Measurements from ENCODE around the gene KLK7.

The KLK7 gene

GRCh38 chr19:51026554-51026831, 42.8 kb upstream of the KLK7 start, which contains the start of gene KLK11:
KLK11 (minus strand) TSS chr19:51026616; CDS start chr19:51025631, 985 bp downstream.
- TF ChIP-seq CTCF (conservative IDR thresholded peaks at IDR 0.05; ENCODE audit: low read length) = no peak
- no peak within 1 kb of the TSS for H3K4me3 ChIP-seq (ENCODE audit: low read length)
- no peak for DNase-seq (ENCODE audit: low read depth)

- TF ChIP-seq CTCF (conservative IDR thresholded peaks at IDR 0.05; ENCODE audit: low read length) = no peak
- no peak overlapping the region for H3K4me3 ChIP-seq (ENCODE audit: low read length)
- no peak for DNase-seq (ENCODE audit: low read depth)
Observed at GRCh38 chr19:51025809-51026553, 42.3 kb upstream of the KLK7 start.

GRCh38 chr19:51025401-51025800, 41.7 kb upstream of the KLK7 start:
- H3K4me3 ChIP-seq (ENCODE audit: low read length) = no peak overlapping the region
- no peak for DNase-seq (ENCODE audit: low read depth)
- TF ChIP-seq CTCF (conservative IDR thresholded peaks at IDR 0.05; ENCODE audit: low read length) = no peak

- no peak for TF ChIP-seq CTCF (conservative IDR thresholded peaks at IDR 0.05; ENCODE audit: low read length)
- DNase-seq (ENCODE audit: low read depth) = no peak
- no peak overlapping the region for H3K4me3 ChIP-seq (ENCODE audit: low read length)
Observed at GRCh38 chr19:51024924-51025323, 41.2 kb upstream of the KLK7 start.

GRCh38 chr19:51023946-51024345, 40.2 kb upstream of the KLK7 start:
- no peak for DNase-seq (ENCODE audit: low read depth)
- H3K4me3 ChIP-seq (ENCODE audit: low read length) = no peak overlapping the region
- no peak for TF ChIP-seq CTCF (conservative IDR thresholded peaks at IDR 0.05; ENCODE audit: low read length)

- no peak for TF ChIP-seq CTCF (conservative IDR thresholded peaks at IDR 0.05; ENCODE audit: low read length)
- no peak overlapping the region for H3K4me3 ChIP-seq (ENCODE audit: low read length)
Observed at GRCh38 chr19:51022526-51022925, 38.8 kb upstream of the KLK7 start.

GRCh38 chr19:51020988-51021651, 37.4 kb upstream of the KLK7 start:
- TF ChIP-seq CTCF (conservative IDR thresholded peaks at IDR 0.05; ENCODE audit: low read length) = peak; percentile 70
- no peak overlapping the region for H3K4me3 ChIP-seq (ENCODE audit: low read length)
- DNase-seq (ENCODE audit: low read depth) = peak; percentile 55

More at GRCh38 chr19:51022526-51022925, 38.8 kb upstream of the KLK7 start:
- DNase-seq (ENCODE audit: low read depth) = no peak

Measured in AG10803 (cell line).